Measurements from ENCODE around the gene KRTAP10-6.

DNA sequence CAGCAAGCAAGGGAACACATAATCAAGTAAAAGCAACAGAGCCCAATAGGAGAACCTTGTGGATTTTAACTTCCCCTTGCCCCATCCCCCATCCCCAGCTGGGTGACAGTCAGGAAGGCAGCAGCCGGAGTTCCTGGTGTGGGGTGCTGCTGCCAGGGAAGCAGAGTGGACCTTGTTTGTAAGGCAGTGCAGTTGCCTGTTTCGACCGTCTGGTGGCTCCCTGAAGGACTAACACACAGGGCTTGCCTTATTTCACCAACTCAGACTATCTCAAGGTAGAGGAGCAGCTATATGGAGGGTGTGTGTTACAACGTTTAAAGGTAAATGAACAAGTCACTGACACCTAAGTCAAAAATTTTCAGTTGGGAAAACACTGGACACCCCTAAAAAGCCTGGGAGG lies 26.2 kb upstream of the KRTAP10-6 start:
- TF ChIP-seq, protein P1, sequence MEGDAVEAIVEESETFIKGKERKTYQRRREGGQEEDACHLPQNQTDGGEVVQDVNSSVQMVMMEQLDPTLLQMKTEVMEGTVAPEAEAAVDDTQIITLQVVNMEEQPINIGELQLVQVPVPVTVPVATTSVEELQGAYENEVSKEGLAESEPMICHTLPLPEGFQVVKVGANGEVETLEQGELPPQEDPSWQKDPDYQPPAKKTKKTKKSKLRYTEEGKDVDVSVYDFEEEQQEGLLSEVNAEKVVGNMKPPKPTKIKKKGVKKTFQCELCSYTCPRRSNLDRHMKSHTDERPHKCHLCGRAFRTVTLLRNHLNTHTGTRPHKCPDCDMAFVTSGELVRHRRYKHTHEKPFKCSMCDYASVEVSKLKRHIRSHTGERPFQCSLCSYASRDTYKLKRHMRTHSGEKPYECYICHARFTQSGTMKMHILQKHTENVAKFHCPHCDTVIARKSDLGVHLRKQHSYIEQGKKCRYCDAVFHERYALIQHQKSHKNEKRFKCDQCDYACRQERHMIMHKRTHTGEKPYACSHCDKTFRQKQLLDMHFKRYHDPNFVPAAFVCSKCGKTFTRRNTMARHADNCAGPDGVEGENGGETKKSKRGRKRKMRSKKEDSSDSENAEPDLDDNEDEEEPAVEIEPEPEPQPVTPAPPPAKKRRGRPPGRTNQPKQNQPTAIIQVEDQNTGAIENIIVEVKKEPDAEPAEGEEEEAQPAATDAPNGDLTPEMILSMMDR (conservative IDR thresholded peaks at IDR 0.05; ENCODE audit: low read length) = no peak
- no peak for TF ChIP-seq EZH2phosphoT487 (IDR thresholded peaks at IDR 0.05; ENCODE audit: borderline replicate concordance)

Measured in Loucy (cell line).